ENCODE measurements around the gene WDR37. TPM values are rescaled to one million over a fixed set of nuclear protein-coding genes. Genes with fewer than 3 reads are reported as not detected.

Gene WDR37
- total and polyA plus RNA-seq, 9 of the 15 experiments (the other 6 are each of a cell fraction or from before 2014, with no cell fraction given) = 2.3 to 11.6 (median 6.7) TPM

DNA sequence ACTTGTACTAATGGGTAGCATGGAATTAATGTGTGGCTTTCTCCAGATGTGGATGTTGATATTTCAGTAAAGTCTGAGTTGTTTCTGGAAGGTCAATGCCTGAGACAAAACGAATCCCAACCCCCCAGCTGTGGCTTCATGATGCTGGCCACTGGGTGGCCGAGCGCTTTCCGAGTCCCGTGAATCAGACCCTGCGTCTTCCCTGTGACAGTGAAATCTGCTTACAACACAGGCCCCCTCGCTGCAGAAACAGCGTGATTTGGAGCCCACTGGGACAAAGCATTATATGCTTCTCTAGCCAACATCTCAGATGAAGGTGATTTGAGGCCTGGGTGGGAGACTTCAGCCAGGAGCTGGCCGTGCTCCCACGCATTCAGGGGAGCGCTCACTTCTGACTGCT, 124.7 kb downstream of the WDR37 start (continued):
- TF ChIP-seq NFXL1 (CRISPR knock-in tag; IDR thresholded peaks at IDR 0.05) = no peak
- no peak for TF ChIP-seq SOX6 (IDR thresholded peaks at IDR 0.05)
- 0 out of 2 replicates have a peak, but pooled peaks have one; percentile 48 for TF ChIP-seq EZH2 (IDR thresholded peaks at IDR 0.05; ENCODE audit: borderline replicate concordance, low read depth, low read length)
- TF ChIP-seq ZNF561 (CRISPR knock-in tag; conservative IDR thresholded peaks at IDR 0.05) = no peak
- TF ChIP-seq EGR1 (conservative IDR thresholded peaks at IDR 0.05) = 0 out of 2 replicates have a peak, but pooled peaks have one; percentile 14
- no peak for TF ChIP-seq BMI1 (IDR thresholded peaks at IDR 0.05; ENCODE audit: low read length)
- TF ChIP-seq ZNF212 (CRISPR knock-in tag; IDR thresholded peaks at IDR 0.05) = no peak
- TF ChIP-seq, protein P1, sequence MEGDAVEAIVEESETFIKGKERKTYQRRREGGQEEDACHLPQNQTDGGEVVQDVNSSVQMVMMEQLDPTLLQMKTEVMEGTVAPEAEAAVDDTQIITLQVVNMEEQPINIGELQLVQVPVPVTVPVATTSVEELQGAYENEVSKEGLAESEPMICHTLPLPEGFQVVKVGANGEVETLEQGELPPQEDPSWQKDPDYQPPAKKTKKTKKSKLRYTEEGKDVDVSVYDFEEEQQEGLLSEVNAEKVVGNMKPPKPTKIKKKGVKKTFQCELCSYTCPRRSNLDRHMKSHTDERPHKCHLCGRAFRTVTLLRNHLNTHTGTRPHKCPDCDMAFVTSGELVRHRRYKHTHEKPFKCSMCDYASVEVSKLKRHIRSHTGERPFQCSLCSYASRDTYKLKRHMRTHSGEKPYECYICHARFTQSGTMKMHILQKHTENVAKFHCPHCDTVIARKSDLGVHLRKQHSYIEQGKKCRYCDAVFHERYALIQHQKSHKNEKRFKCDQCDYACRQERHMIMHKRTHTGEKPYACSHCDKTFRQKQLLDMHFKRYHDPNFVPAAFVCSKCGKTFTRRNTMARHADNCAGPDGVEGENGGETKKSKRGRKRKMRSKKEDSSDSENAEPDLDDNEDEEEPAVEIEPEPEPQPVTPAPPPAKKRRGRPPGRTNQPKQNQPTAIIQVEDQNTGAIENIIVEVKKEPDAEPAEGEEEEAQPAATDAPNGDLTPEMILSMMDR (IDR thresholded peaks at IDR 0.05 in 2 of 3, conservative IDR thresholded peaks at IDR 0.05 in 1 of 3; ENCODE audit: insufficient read depth in 2 of 3, low read depth in 1 of 3, low read length in 3 of 3) = peak; percentile 12 to 28 (median 26); a peak in 1 of 6 replicates

Other genes with a start within 250 kb of the WDR37 start
- 48.4 and 61.7 TPM in 2 replicates for gene LARP4B, start 124.7 kb upstream of the WDR37 start, total RNA-seq (2014; rRNA removed)
- gene LARP4B, start 124.7 kb upstream of the WDR37 start, total RNA-seq (2014; rRNA removed; fragmentation: Illumina TruSeq; extraction: Trizol) = 28.3 and 28.6 TPM in 2 replicates
- gene LARP4B, start 124.7 kb upstream of the WDR37 start, total RNA-seq (2015; rRNA removed; fragmentation: Illumina TruSeq; extraction: Trizol) = 37.3 and 39.0 TPM in 2 replicates
- gene LARP4B, start 124.7 kb upstream of the WDR37 start, total RNA-seq (2021) = 128 and 130 TPM in 2 replicates
- gene LARP4B, start 124.7 kb upstream of the WDR37 start, polyA plus RNA-seq (2011; rRNA removed) = 63.1 and 64.1 TPM in 2 replicates
- gene LARP4B, start 124.7 kb upstream of the WDR37 start, polyA plus RNA-seq (2014; fragmentation: Illumina TruSeq; extraction: Trizol) = 38.5 and 44.0 TPM in 2 replicates
- 10 to 100 TPM; 11.8 to 21.0 TPM for gene LARP4B, start 124.7 kb upstream of the WDR37 start, polyA plus RNA-seq (2014; fragmentation: Nextera tagmentation; extraction: Ambion mirVana)
- 42.6 and 46.6 TPM in 2 replicates for gene LARP4B, start 124.7 kb upstream of the WDR37 start, polyA plus RNA-seq (2014; rRNA removed)
- 139 and 155 TPM in 2 replicates for gene GTPBP4, start 68.0 kb upstream of the WDR37 start, total RNA-seq (2014; rRNA removed)
- 147 and 176 TPM in 2 replicates for gene GTPBP4, start 68.0 kb upstream of the WDR37 start, total RNA-seq (2014; rRNA removed; fragmentation: Illumina TruSeq; extraction: Trizol)
- gene GTPBP4, start 68.0 kb upstream of the WDR37 start, total RNA-seq (2015; rRNA removed; fragmentation: Illumina TruSeq; extraction: Trizol) = 119 and 121 TPM in 2 replicates
- 113 and 128 TPM in 2 replicates for gene GTPBP4, start 68.0 kb upstream of the WDR37 start, total RNA-seq (2021)
- gene GTPBP4, start 68.0 kb upstream of the WDR37 start, polyA plus RNA-seq (2011; rRNA removed) = 63.2 and 79.0 TPM in 2 replicates
- 102 and 118 TPM in 2 replicates for gene GTPBP4, start 68.0 kb upstream of the WDR37 start, polyA plus RNA-seq (2014; fragmentation: Illumina TruSeq; extraction: Trizol)
- gene GTPBP4, start 68.0 kb upstream of the WDR37 start, polyA plus RNA-seq (2014; fragmentation: Nextera tagmentation; extraction: Ambion mirVana) = 100 to 1,000 TPM in 1 of 2 experiments, 10 to 100 TPM in 1; 88.2 to 128 TPM
- gene GTPBP4, start 68.0 kb upstream of the WDR37 start, polyA plus RNA-seq (2014; rRNA removed) = 135 TPM in 2 replicates
- gene IDI2, start 30.5 kb upstream of the WDR37 start, total RNA-seq (2014; rRNA removed) = not detected in 2 replicates
- gene IDI2, start 30.5 kb upstream of the WDR37 start, total RNA-seq (2014; rRNA removed; fragmentation: Illumina TruSeq; extraction: Trizol) = not detected in 2 replicates
- gene IDI2, start 30.5 kb upstream of the WDR37 start, total RNA-seq (2015; rRNA removed; fragmentation: Illumina TruSeq; extraction: Trizol) = not detected in 2 replicates
- gene IDI2, start 30.5 kb upstream of the WDR37 start, total RNA-seq (2021) = not detected in 2 replicates
- gene IDI2, start 30.5 kb upstream of the WDR37 start, polyA plus RNA-seq (2011; rRNA removed) = not detected in 2 replicates
- gene IDI2, start 30.5 kb upstream of the WDR37 start, polyA plus RNA-seq (2014; fragmentation: Illumina TruSeq; extraction: Trizol) = not detected in 2 replicates
- gene IDI2, start 30.5 kb upstream of the WDR37 start, polyA plus RNA-seq (2014; fragmentation: Nextera tagmentation; extraction: Ambion mirVana) = not detected
- not detected in 2 replicates for gene IDI2, start 30.5 kb upstream of the WDR37 start, polyA plus RNA-seq (2014; rRNA removed)
- gene IDI1, start 7.3 kb upstream of the WDR37 start, total RNA-seq (2014; rRNA removed) = 75.0 and 75.7 TPM in 2 replicates
- 143 and 163 TPM in 2 replicates for gene IDI1, start 7.3 kb upstream of the WDR37 start, total RNA-seq (2014; rRNA removed; fragmentation: Illumina TruSeq; extraction: Trizol)
- 78.5 and 87.8 TPM in 2 replicates for gene IDI1, start 7.3 kb upstream of the WDR37 start, total RNA-seq (2015; rRNA removed; fragmentation: Illumina TruSeq; extraction: Trizol)
- gene IDI1, start 7.3 kb upstream of the WDR37 start, total RNA-seq (2021) = 70.0 and 75.6 TPM in 2 replicates
- 225 and 265 TPM in 2 replicates for gene IDI1, start 7.3 kb upstream of the WDR37 start, polyA plus RNA-seq (2011; rRNA removed)
- gene IDI1, start 7.3 kb upstream of the WDR37 start, polyA plus RNA-seq (2014; fragmentation: Illumina TruSeq; extraction: Trizol) = 95.6 and 119 TPM in 2 replicates
- gene IDI1, start 7.3 kb upstream of the WDR37 start, polyA plus RNA-seq (2014; fragmentation: Nextera tagmentation; extraction: Ambion mirVana) = 100 to 1,000 TPM; 167 to 189 TPM
- 114 and 118 TPM in 2 replicates for gene IDI1, start 7.3 kb upstream of the WDR37 start, polyA plus RNA-seq (2014; rRNA removed)

Measured in K562 (cell line).